ENCODE results near the gene ZNF594. TPM values are rescaled to one million over a fixed set of nuclear protein-coding genes. Genes with fewer than 3 reads are reported as not detected.

ZNF594 gene
- total and polyA plus RNA-seq, 2 of the 8 experiments (the other 6 are each of a cell fraction or from before 2014, with no cell fraction given): 3.6 to 14.3 TPM

GRCh38 chr17:5211458-5211857, 19.8 kb upstream of the ZNF594 start (continued):
- TF ChIP-seq CHD7 (IDR thresholded peaks at IDR 0.05; ENCODE audit: insufficient replicate concordance, low read length): no peak
- TF ChIP-seq CEBPB (IDR thresholded peaks at IDR 0.05; ENCODE audit: low read depth, low read length): no peak
- no peak for TF ChIP-seq POLR2A (IDR thresholded peaks at IDR 0.05; ENCODE audit: control extremely low read depth in 1 of 2, low read depth in 2 of 2, low read length in 2 of 2)
- no peak for TF ChIP-seq CBX8 (IDR thresholded peaks at IDR 0.05; ENCODE audit: borderline replicate concordance, low read depth, low read length)
- TF ChIP-seq GTF2F1 (IDR thresholded peaks at IDR 0.05; ENCODE audit: borderline replicate concordance, low read depth, low read length): no peak
- no peak for TF ChIP-seq CHD1 (IDR thresholded peaks at IDR 0.05; ENCODE audit: low read depth, low read length)
- no peak for TF ChIP-seq RFX5 (IDR thresholded peaks at IDR 0.05; ENCODE audit: borderline replicate concordance, low read depth, low read length)
- no peak for TF ChIP-seq POU5F1 (IDR thresholded peaks at IDR 0.05; ENCODE audit: low read depth, low read length)
- no peak for TF ChIP-seq ATF2 (IDR thresholded peaks at IDR 0.05; ENCODE audit: low read length)
- no peak for TF ChIP-seq HDAC2 (IDR thresholded peaks at IDR 0.05; ENCODE audit: borderline replicate concordance in 1 of 2, low read depth in 2 of 2, low read length in 2 of 2)

Data from H1 (cell line).